Uterus (tissue), 2 donors: Measurements from ENCODE around the gene SF3B3.

ENCODE experiments used
- CTCF ChIP-seq, 4 experiments: fragments of 200-600 bp in 2 of 4; fragments of 450-650 bp in 2 of 4; sonication (generic) in 2 of 4; IDR thresholded peaks; one replicate each; pipeline ENCODE4 v1.5.1; 2016 to 2019; ENCODE audit warnings: antibody characterized with exemption in 4 of 4, mild to moderate bottlenecking in 2 of 4, moderate library complexity in 1 of 4
- POLR2A ChIP-seq, 2 donors: fragments of 450-650 bp; IDR thresholded peaks; one replicate each; pipeline ENCODE4 v1.6.1; 2016; ENCODE audit warnings: antibody characterized with exemption in 2 of 2, mild to moderate bottlenecking in 1 of 2, moderate library complexity in 1 of 2

- TF ChIP-seq CTCF (IDR thresholded peaks at IDR 0.05) (no peak), POLR2A (IDR thresholded peaks at IDR 0.05) (no peak)
These were observed 55.6 kb downstream of the SF3B3 start for GRCh38 chr16:70579248-70579647.
